ENCODE data around the gene EFS.
A peak's percentile ranks its signal among the peaks of the same experiment; 100 is the strongest.

The EFS gene

GRCh38 chr14:23378612-23379220 is 13.7 kb upstream of the EFS start:
- DNase-seq, result no peak

- no peak for DNase-seq
Measured at GRCh38 chr14:23377573-23378563, 12.9 kb upstream of the EFS start.

GRCh38 chr14:23377198-23377550 is 12.2 kb upstream of the EFS start:
- no peak for DNase-seq

GRCh38 chr14:23376482-23377197 is 11.7 kb upstream of the EFS start, which contains the start of gene CMTM5:
Gene CMTM5, plus strand, starts transcription at chr14:23377046. Its CDS starts 206 bp downstream, at chr14:23377252.
- peak; percentile 33 for DNase-seq

GRCh38 chr14:23375527-23376251 is 10.7 kb upstream of the EFS start:
- DNase-seq, result no peak

- DNase-seq, result no peak
Measured at GRCh38 chr14:23373041-23373440, 8.1 kb upstream of the EFS start.

GRCh38 chr14:23372509-23372908 is 7.5 kb upstream of the EFS start, which contains the start of gene IL25:
Gene IL25, plus strand, starts transcription at chr14:23372809.
- no peak for DNase-seq

GRCh38 chr14:23371865-23372264 is 6.9 kb upstream of the EFS start:
- DNase-seq, result no peak

- no peak for DNase-seq
Measured at GRCh38 chr14:23370221-23370620, 5.2 kb upstream of the EFS start.

- DNase-seq, result peak; percentile 77
Measured at GRCh38 chr14:23366426-23366921, 1.5 kb upstream of the EFS start.

GRCh38 chr14:23365732-23366425 is 907 bp upstream of the EFS start:
- DNase-seq, result peak; percentile 83

GRCh38 chr14:23364164-23365035 is 572 bp downstream of the EFS start:
- peak; percentile 69 for DNase-seq

- DNase-seq, result peak; percentile 16
Measured at GRCh38 chr14:23362200-23362599, 2.8 kb downstream of the EFS start.

GRCh38 chr14:23361763-23362162 is 3.2 kb downstream of the EFS start:
- no peak for DNase-seq

GRCh38 chr14:23361320-23361719 is 3.7 kb downstream of the EFS start:
- peak; percentile 40 for DNase-seq

GRCh38 chr14:23360496-23360895 is 4.5 kb downstream of the EFS start:
- DNase-seq, result no peak

- no peak for DNase-seq
Measured at GRCh38 chr14:23359722-23360447, 5.1 kb downstream of the EFS start.

GRCh38 chr14:23359167-23359626 is 5.8 kb downstream of the EFS start:
- DNase-seq, result no peak

- no peak for DNase-seq
Measured at GRCh38 chr14:23358553-23359166, 6.3 kb downstream of the EFS start.

Data from fibroblast of skin of back (primary cell).